PC-9 (cell line): ENCODE results near the gene C10orf95.

Source experiments
- CTCF ChIP-seq: fragments of 200-600 bp; sonication (generic); conservative IDR thresholded peaks from 2 replicates; pipeline ENCODE4 v1.6.1; 2017; ENCODE audit warnings: mixed run types, antibody characterized with exemption, mild to moderate bottlenecking, moderate library complexity
- EZH2 ChIP-seq: fragments of 200-600 bp; sonication (generic); IDR thresholded peaks from 2 replicates; pipeline ENCODE4 v1.8.0; 2017; ENCODE audit warnings: antibody characterized with exemption, low read depth

- TF ChIP-seq CTCF (no peak), EZH2 (no peak)
Observed at GRCh38 chr10:102462512-102463054, 11.2 kb upstream of the C10orf95 start.
